Caco-2 (cell line): ENCODE data around the gene CLINT1. TPM values are rescaled to one million over a fixed set of nuclear protein-coding genes. Genes with fewer than 3 reads are reported as not detected.

Experiments used
- BruUV-seq: library from RNA; stranded (reverse); fragments of 400-500 nt; replicated peaks from 2 replicates; lab custom pipeline; 2021; lab: Mats Ljungman, UMichigan
- CTCF ChIA-PET: fragments of 300-600 bp; sonication (Branson Sonifier 250); formaldehyde crosslinking; loops from one replicate; lab custom pipeline; 2022; ENCODE audit warnings: antibody characterized with exemption; lab: Charles Lee
- POLR2A ChIA-PET: fragments of 300-600 bp; sonication (Branson Sonifier 250); formaldehyde crosslinking; loops from one replicate; lab custom pipeline; 2022; ENCODE audit warnings: antibody characterized with exemption; lab: Charles Lee
- DNase-seq, 2 experiments: peaks; one replicate each; pipeline versions ENCODE4 v3.0.0 to v3.0.0-alpha.2; 2020 to 2022
- H3K27me3 ChIP-seq: replicated peaks from 2 replicates; pipeline ENCODE4 v1.6.0; 2011; ENCODE audit warnings: low read length; ENCODE audit not compliant: control insufficient read depth, insufficient read depth
- H3K36me3 ChIP-seq: 2 replicates; pipeline ENCODE4 v1.5.1; 2011; ENCODE audit warnings: low read length; ENCODE audit not compliant: control insufficient read depth, insufficient read depth
- H3K4me1 ChIP-seq: fragments of 250-450 bp; sonication (Bioruptor Pico); 2 replicates; pipeline ENCODE4 v1.5.1; 2020; ENCODE audit warnings: mild to moderate bottlenecking
- H3K4me3 ChIP-seq: 2 replicates; pipeline ENCODE4 v1.5.1; 2011; ENCODE audit warnings: low read depth, mild to moderate bottlenecking, control low read depth, low read length
- H3K9me3 ChIP-seq: fragments of 250-450 bp; sonication (Bioruptor Pico); 2 replicates; pipeline ENCODE4 v1.5.1; 2020; ENCODE audit warnings: mild to moderate bottlenecking, moderate library complexity
- H3K27ac Mint-ChIP-seq: one replicate; pipeline ENCODE4 v1.8.0; 2022; ENCODE audit warnings: mixed read lengths; ENCODE audit not compliant: unreplicated experiment
- H3K27me3 Mint-ChIP-seq: one replicate; pipeline ENCODE4 v1.8.0; 2022; ENCODE audit warnings: mixed read lengths; ENCODE audit not compliant: insufficient read depth, unreplicated experiment
- H3K36me3 Mint-ChIP-seq: one replicate; pipeline ENCODE4 v1.8.0; 2022; ENCODE audit warnings: mild to moderate bottlenecking, mixed read lengths; ENCODE audit not compliant: insufficient read depth, unreplicated experiment
- H3K4me1 Mint-ChIP-seq: one replicate; pipeline ENCODE4 v1.8.0; 2022; ENCODE audit warnings: low read depth, mixed read lengths; ENCODE audit not compliant: unreplicated experiment
- H3K4me3 Mint-ChIP-seq: one replicate; pipeline ENCODE4 v1.8.0; 2022; ENCODE audit warnings: mild to moderate bottlenecking, moderate library complexity, mixed read lengths; ENCODE audit not compliant: unreplicated experiment
- H3K9me3 Mint-ChIP-seq: one replicate; pipeline ENCODE4 v1.8.0; 2022; ENCODE audit warnings: mixed read lengths; ENCODE audit not compliant: unreplicated experiment
- intact Hi-C: fragments of 100-400 bp; cut with micrococcal nuclease; formaldehyde crosslinking; loops from one replicate; pipeline ENCODE4 v1.10.0; 2022; ENCODE audit not compliant: unreplicated experiment
- total RNA-seq: library from RNA; stranded (reverse); gene quantifications from 2 replicates; pipeline ENCODE4 v1.2.3, GENCODE V29; 2022
- TF ChIP-seq, protein P1 (sequence below), 2 experiments: fragments of 200-600 bp in 1 of 2; IDR thresholded peaks; 1 replicate in 1 of 2; 2 replicates in 1 of 2; pipeline versions ENCODE4 v1.5.1 to v1.8.0; 2011 to 2022; ENCODE audit warnings: antibody characterized with exemption in 1 of 2, control low read depth in 1 of 2, inconsistent platforms in 1 of 2, low read depth in 1 of 2, low read length in 1 of 2, mild to moderate bottlenecking in 1 of 2, moderate library complexity in 1 of 2; ENCODE audit not compliant: insufficient read depth in 1 of 2, severe bottlenecking in 1 of 2, unreplicated experiment in 1 of 2

Gene CLINT1
- total RNA-seq, 1 experiment from 2014 or later = 88.7 TPM

DNA sequence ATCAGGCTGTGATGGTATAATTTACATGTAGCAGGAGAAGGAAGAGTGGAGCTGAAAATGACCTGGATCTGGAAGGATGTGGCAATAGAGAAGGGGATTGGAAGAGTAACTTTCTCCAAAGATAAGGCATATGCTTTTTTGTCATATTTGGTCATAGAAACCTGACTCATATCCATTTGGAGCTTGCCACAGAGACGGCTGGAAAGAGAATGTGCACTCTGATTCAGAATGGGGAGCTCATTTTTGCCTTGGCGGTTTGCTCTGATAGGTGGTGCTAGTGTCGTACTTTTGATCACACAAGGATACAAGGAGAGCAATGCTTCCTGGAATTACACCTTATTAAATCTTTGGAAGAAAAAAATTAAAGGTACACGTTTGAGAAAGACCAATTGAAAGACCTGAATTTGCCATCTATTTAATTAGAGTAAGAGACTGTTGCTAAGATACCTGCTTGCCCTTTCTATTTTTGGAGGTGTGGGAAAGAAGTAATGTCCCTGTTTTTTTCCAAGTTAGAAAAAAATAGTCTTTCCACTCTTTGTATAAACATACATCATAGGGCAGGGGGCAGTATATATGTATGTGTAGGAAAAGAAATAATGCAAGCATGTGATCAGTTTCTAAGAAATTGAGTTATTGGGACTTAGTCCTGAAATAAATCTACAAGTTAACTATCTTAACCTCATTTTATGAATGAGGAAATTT lies 110.0 kb downstream of the CLINT1 start:
- ChIA-PET CTCF (interaction anchor here (1.2 kb wide), 1 partner anchor 1358 kb away, joined by 3 read pairs; no protein-coding TSS in a partner anchor), POLR2A (no interaction called here)
- peaks cover 8% of the 10 kb centered on the region for H3K4me1 Mint-ChIP-seq
- no peaks in the 10 kb centered on the region for H3K36me3 Mint-ChIP-seq
- no peak for DNase-seq
- no peak overlapping the region for H3K4me3 Mint-ChIP-seq
- Histone ChIP-seq H3K4me3 (no peak overlapping the region), H3K9me3 (no peaks in the 10 kb centered on the region), H3K4me1 (0 out of 2 replicates have a peak, but pooled peaks cover 6% of the 10 kb centered on the region), H3K27me3 (no peaks in the 10 kb centered on the region), H3K36me3 (peaks cover 2% of the 10 kb centered on the region; the same call in 1 of the 2 replicates)
- no peak overlapping the region for H3K27ac Mint-ChIP-seq
- intact Hi-C loops = loop anchor here (10.0 kb wide), 1 partner anchor 384 kb away; no protein-coding TSS in a partner anchor
- no peaks in the 10 kb centered on the region for H3K9me3 Mint-ChIP-seq
- no TSS peak for BruUV-seq
- H3K27me3 Mint-ChIP-seq = no peaks in the 10 kb centered on the region
- TF ChIP-seq, protein P1, sequence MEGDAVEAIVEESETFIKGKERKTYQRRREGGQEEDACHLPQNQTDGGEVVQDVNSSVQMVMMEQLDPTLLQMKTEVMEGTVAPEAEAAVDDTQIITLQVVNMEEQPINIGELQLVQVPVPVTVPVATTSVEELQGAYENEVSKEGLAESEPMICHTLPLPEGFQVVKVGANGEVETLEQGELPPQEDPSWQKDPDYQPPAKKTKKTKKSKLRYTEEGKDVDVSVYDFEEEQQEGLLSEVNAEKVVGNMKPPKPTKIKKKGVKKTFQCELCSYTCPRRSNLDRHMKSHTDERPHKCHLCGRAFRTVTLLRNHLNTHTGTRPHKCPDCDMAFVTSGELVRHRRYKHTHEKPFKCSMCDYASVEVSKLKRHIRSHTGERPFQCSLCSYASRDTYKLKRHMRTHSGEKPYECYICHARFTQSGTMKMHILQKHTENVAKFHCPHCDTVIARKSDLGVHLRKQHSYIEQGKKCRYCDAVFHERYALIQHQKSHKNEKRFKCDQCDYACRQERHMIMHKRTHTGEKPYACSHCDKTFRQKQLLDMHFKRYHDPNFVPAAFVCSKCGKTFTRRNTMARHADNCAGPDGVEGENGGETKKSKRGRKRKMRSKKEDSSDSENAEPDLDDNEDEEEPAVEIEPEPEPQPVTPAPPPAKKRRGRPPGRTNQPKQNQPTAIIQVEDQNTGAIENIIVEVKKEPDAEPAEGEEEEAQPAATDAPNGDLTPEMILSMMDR (IDR thresholded peaks at IDR 0.05; ENCODE audit: insufficient read depth in 1 of 2, low read depth in 1 of 2, low read length in 1 of 2, severe bottlenecking in 1 of 2, unreplicated experiment in 1 of 2) = no peak

DNA sequence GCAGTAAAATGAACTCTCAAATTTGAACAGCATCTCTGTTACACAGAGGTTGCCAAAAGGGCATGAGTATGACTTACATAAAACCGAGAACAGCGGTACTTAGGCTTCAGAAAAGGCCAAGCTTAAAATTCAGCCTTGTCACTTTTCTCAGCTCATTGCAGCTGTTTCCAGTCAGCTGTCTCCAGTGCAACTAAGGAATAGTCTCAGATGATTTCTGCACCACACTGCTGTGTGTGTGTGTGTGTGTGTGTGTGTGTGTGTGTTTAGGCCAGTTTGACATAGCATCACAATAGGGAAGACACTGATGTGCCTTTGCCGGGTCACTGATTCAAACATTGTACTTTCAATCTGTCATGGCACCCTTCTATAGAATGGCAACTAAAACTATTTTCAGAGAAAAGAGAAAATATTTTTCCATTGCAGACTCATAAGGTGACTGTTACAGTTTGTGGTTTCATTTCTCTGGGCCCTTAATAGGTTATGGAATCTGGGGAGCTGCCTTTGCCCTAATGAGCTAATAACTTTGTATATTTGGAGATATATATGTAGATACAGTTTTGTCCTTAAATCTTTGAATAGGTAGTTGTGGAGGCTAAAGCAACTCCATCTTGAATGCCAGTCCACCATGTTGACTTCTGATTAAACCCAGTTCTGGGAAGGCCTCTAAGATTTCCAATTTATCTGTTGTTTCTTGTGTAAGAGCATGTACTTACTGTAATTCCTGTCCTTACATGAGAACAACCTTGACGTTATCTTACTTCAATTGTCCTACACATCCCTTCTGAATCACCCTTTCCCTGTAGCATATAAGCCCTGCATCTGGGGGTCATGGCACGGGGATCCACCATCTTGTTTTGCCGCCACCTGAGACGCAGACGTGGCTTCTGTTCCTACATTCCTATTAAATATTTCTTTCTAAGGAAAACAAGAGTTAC lies 110.9 kb downstream of the CLINT1 start:
- ChIA-PET POLR2A (no interaction called here), CTCF (interaction anchor here (1.2 kb wide), 1 partner anchor 1359 kb away, joined by 3 read pairs; no protein-coding TSS in a partner anchor)
- H3K4me3 ChIP-seq = no peak overlapping the region
- H3K27me3 ChIP-seq = no peaks in the 10 kb centered on the region
- no peaks in the 10 kb centered on the region for H3K27me3 Mint-ChIP-seq
- H3K4me3 Mint-ChIP-seq = no peak overlapping the region
- BruUV-seq = no TSS peak
- intact Hi-C loops = loop anchor here (10.0 kb wide), 1 partner anchor 383 kb away; no protein-coding TSS in a partner anchor
- H3K4me1 ChIP-seq = 0 out of 2 replicates have a peak, but pooled peaks cover 6% of the 10 kb centered on the region
- no peaks in the 10 kb centered on the region for H3K36me3 Mint-ChIP-seq
- no peak for DNase-seq
- peaks cover 2% of the 10 kb centered on the region; the same call in 1 of the 2 replicates for H3K36me3 ChIP-seq
- peaks cover 8% of the 10 kb centered on the region for H3K4me1 Mint-ChIP-seq
- no peak overlapping the region for H3K27ac Mint-ChIP-seq
- TF ChIP-seq, protein P1 (IDR thresholded peaks at IDR 0.05; ENCODE audit: insufficient read depth in 1 of 2, low read depth in 1 of 2, low read length in 1 of 2, severe bottlenecking in 1 of 2, unreplicated experiment in 1 of 2) = no peak
- no peaks in the 10 kb centered on the region for H3K9me3 Mint-ChIP-seq
- no peaks in the 10 kb centered on the region for H3K9me3 ChIP-seq

DNA sequence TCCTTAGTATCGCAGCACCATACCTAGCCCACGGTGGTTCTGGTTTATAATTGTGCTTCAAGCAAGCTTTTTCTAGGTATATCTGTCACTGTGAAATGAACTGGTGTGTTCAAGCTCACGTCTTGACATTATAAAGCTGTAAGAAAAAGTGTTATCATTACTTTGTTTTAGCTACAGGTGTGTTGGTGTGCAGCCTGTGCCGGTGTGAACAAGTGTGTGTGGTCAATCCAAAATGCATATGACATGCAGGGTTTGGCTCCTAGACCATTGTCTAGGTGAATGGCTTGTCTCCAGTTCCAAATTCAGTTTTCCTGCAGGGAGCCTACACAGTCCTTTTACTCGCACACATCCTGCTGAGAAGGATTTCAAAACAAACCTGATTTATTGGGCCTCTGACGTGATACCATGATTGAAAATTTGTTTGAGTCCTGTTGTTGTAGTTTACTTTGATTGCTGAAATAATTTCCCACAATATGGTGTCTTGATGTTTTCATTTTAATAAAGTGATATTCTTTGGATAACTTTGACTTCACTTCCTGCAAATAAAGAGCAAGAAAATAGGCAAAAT lies 111.7 kb downstream of the CLINT1 start:
- H3K27me3 Mint-ChIP-seq = no peaks in the 10 kb centered on the region
- intact Hi-C loops = loop anchor here (10.0 kb wide), 1 partner anchor 382 kb away; no protein-coding TSS in a partner anchor
- BruUV-seq = no TSS peak
- no peaks in the 10 kb centered on the region for H3K9me3 Mint-ChIP-seq
- DNase-seq = no peak
- Histone ChIP-seq H3K36me3 (peaks cover 2% of the 10 kb centered on the region; the same call in 1 of the 2 replicates), H3K27me3 (no peaks in the 10 kb centered on the region), H3K4me1 (0 out of 2 replicates have a peak, but pooled peaks cover 6% of the 10 kb centered on the region), H3K4me3 (no peak overlapping the region), H3K9me3 (no peaks in the 10 kb centered on the region)
- ChIA-PET CTCF (no interaction called here), POLR2A (no interaction called here)
- H3K4me1 Mint-ChIP-seq = peaks cover 8% of the 10 kb centered on the region
- TF ChIP-seq, protein P1 (IDR thresholded peaks at IDR 0.05; ENCODE audit: insufficient read depth in 1 of 2, low read depth in 1 of 2, low read length in 1 of 2, severe bottlenecking in 1 of 2, unreplicated experiment in 1 of 2) = no peak
- H3K27ac Mint-ChIP-seq = no peak overlapping the region
- H3K4me3 Mint-ChIP-seq = no peak overlapping the region
- no peaks in the 10 kb centered on the region for H3K36me3 Mint-ChIP-seq
